ENCODE results near the gene SYTL4. TPM values are rescaled to one million over a fixed set of nuclear protein-coding genes. Genes with fewer than 3 reads are reported as not detected.

SYTL4 gene
- total RNA-seq, 2 experiments from 2014 or later = not detected

- ChIA-PET POLR2A (no interaction called here), CTCF (interaction anchor here (0.7 kb wide), 1 partner anchor 120 kb away, joined by 3 read pairs; no protein-coding TSS in a partner anchor)
- no peak for DNase-seq
- Mint-ChIP-seq H3K9me3 (no peaks in the 10 kb centered on the region), H3K27ac (no peak overlapping the region), H3K27me3 (peaks cover 10% of the 10 kb centered on the region), H3K36me3 (ENCODE audit: low read depth) (no peaks in the 10 kb centered on the region), H3K4me3 (no peak overlapping the region), H3K4me1 (no peaks in the 10 kb centered on the region)
These were observed 49.0 kb downstream of the SYTL4 start for GRCh38 chrX:100682939-100683338.

GRCh38 chrX:100681599-100681998 is 50.3 kb downstream of the SYTL4 start:
- Mint-ChIP-seq H3K27me3 (peaks cover 3% of the 10 kb centered on the region), H3K4me1 (no peaks in the 10 kb centered on the region), H3K36me3 (ENCODE audit: low read depth) (no peaks in the 10 kb centered on the region), H3K4me3 (no peak overlapping the region), H3K27ac (no peak overlapping the region), H3K9me3 (no peaks in the 10 kb centered on the region)
- POLR2A ChIA-PET = no interaction called here
- no peak for DNase-seq
- CTCF ChIA-PET = interaction anchor here (0.8 to 1.3 kb wide), 3 partner anchors 9 to 87 kb away, joined by 3 to 4 read pairs (median 3); no protein-coding TSS in a partner anchor

- no peak for DNase-seq
- ChIA-PET POLR2A (no interaction called here), CTCF (interaction anchor here (0.8 to 1.3 kb wide), 3 partner anchors 8 to 88 kb away, joined by 3 to 4 read pairs (median 3); no protein-coding TSS in a partner anchor)
- Mint-ChIP-seq H3K4me3 (no peak overlapping the region), H3K27ac (no peak overlapping the region), H3K27me3 (peaks cover 3% of the 10 kb centered on the region), H3K4me1 (no peaks in the 10 kb centered on the region), H3K9me3 (no peaks in the 10 kb centered on the region), H3K36me3 (ENCODE audit: low read depth) (no peaks in the 10 kb centered on the region)
These were observed 51.2 kb downstream of the SYTL4 start for GRCh38 chrX:100680756-100681155.

GRCh38 chrX:100677611-100678181 is 54.2 kb downstream of the SYTL4 start:
- H3K27me3 Mint-ChIP-seq = peaks cover 3% of the 10 kb centered on the region
- no peak overlapping the region for H3K4me3 Mint-ChIP-seq
- H3K9me3 Mint-ChIP-seq = no peaks in the 10 kb centered on the region
- H3K27ac Mint-ChIP-seq = no peak overlapping the region
- no peaks in the 10 kb centered on the region for H3K36me3 Mint-ChIP-seq (ENCODE audit: low read depth)
- H3K4me1 Mint-ChIP-seq = peaks cover 7% of the 10 kb centered on the region
- DNase-seq = no peak
- CTCF ChIA-PET = no interaction called here
- POLR2A ChIA-PET = no interaction called here

GRCh38 chrX:100674705-100675104 is 57.2 kb downstream of the SYTL4 start:
- no peak overlapping the region for H3K4me3 Mint-ChIP-seq
- H3K36me3 Mint-ChIP-seq (ENCODE audit: low read depth) = no peaks in the 10 kb centered on the region
- H3K27me3 Mint-ChIP-seq = no peaks in the 10 kb centered on the region
- no peaks in the 10 kb centered on the region for H3K9me3 Mint-ChIP-seq
- POLR2A ChIA-PET = no interaction called here
- CTCF ChIA-PET = interaction anchor here (1.7 to 1.9 kb wide), 2 partner anchors 11 to 94 kb away, joined by 9 to 11 read pairs; no protein-coding TSS in a partner anchor
- H3K27ac Mint-ChIP-seq = no peak overlapping the region
- H3K4me1 Mint-ChIP-seq = peaks cover 7% of the 10 kb centered on the region
- no peak for DNase-seq

GRCh38 chrX:100673397-100673953 is 58.4 kb downstream of the SYTL4 start:
- ChIA-PET POLR2A (no interaction called here), CTCF (interaction anchor here (1.9 to 3.4 kb wide), 2 partner anchors 12 to 95 kb away, joined by 11 to 24 read pairs; no protein-coding TSS in a partner anchor)
- Mint-ChIP-seq H3K27me3 (no peaks in the 10 kb centered on the region), H3K36me3 (ENCODE audit: low read depth) (no peaks in the 10 kb centered on the region), H3K27ac (no peak overlapping the region), H3K9me3 (no peaks in the 10 kb centered on the region), H3K4me1 (peaks cover 7% of the 10 kb centered on the region), H3K4me3 (no peak overlapping the region)
- no peak for DNase-seq

GRCh38 chrX:100672966-100673365 is 59.0 kb downstream of the SYTL4 start:
- H3K4me3 Mint-ChIP-seq = no peak overlapping the region
- no peaks in the 10 kb centered on the region for H3K27me3 Mint-ChIP-seq
- H3K4me1 Mint-ChIP-seq = peaks cover 7% of the 10 kb centered on the region
- ChIA-PET CTCF (interaction anchor here (1.3 to 3.4 kb wide), 2 partner anchors 8 to 96 kb away, joined by 3 to 24 read pairs; no protein-coding TSS in a partner anchor), POLR2A (no interaction called here)
- DNase-seq = no peak
- no peaks in the 10 kb centered on the region for H3K9me3 Mint-ChIP-seq
- no peaks in the 10 kb centered on the region for H3K36me3 Mint-ChIP-seq (ENCODE audit: low read depth)
- no peak overlapping the region for H3K27ac Mint-ChIP-seq

GRCh38 chrX:100663642-100664041 is 68.3 kb downstream of the SYTL4 start:
- no peaks in the 10 kb centered on the region for H3K36me3 Mint-ChIP-seq (ENCODE audit: low read depth)

GRCh38 chrX:100662796-100663195 is 69.1 kb downstream of the SYTL4 start:
- no peaks in the 10 kb centered on the region for H3K27me3 Mint-ChIP-seq
- no peaks in the 10 kb centered on the region for H3K4me1 Mint-ChIP-seq
- ChIA-PET POLR2A (no interaction called here), CTCF (no interaction called here)
- H3K4me3 Mint-ChIP-seq = no peak overlapping the region
- DNase-seq = no peak
- no peaks in the 10 kb centered on the region for H3K9me3 Mint-ChIP-seq
- H3K36me3 Mint-ChIP-seq (ENCODE audit: low read depth) = no peaks in the 10 kb centered on the region
- no peak overlapping the region for H3K27ac Mint-ChIP-seq

More at GRCh38 chrX:100663642-100664041, 68.3 kb downstream of the SYTL4 start:
- no peaks in the 10 kb centered on the region for H3K4me1 Mint-ChIP-seq
- no peak overlapping the region for H3K4me3 Mint-ChIP-seq
- POLR2A ChIA-PET = no interaction called here
- H3K27ac Mint-ChIP-seq = no peak overlapping the region
- CTCF ChIA-PET = no interaction called here
- no peaks in the 10 kb centered on the region for H3K27me3 Mint-ChIP-seq
- H3K9me3 Mint-ChIP-seq = no peaks in the 10 kb centered on the region
- no peak for DNase-seq

GRCh38 chrX:100662170-100662569 is 69.8 kb downstream of the SYTL4 start:
- no peak for DNase-seq
- Mint-ChIP-seq H3K4me1 (no peaks in the 10 kb centered on the region), H3K27me3 (no peaks in the 10 kb centered on the region), H3K27ac (no peak overlapping the region), H3K9me3 (no peaks in the 10 kb centered on the region), H3K4me3 (no peak overlapping the region), H3K36me3 (ENCODE audit: low read depth) (no peaks in the 10 kb centered on the region)
- ChIA-PET CTCF (no interaction called here), POLR2A (no interaction called here)

GRCh38 chrX:100659431-100660137 is 72.3 kb downstream of the SYTL4 start:
- Mint-ChIP-seq H3K36me3 (ENCODE audit: low read depth) (no peaks in the 10 kb centered on the region), H3K27ac (no peak overlapping the region), H3K4me1 (no peaks in the 10 kb centered on the region), H3K27me3 (no peaks in the 10 kb centered on the region), H3K4me3 (no peak overlapping the region), H3K9me3 (no peaks in the 10 kb centered on the region)
- ChIA-PET CTCF (no interaction called here), POLR2A (no interaction called here)
- no peak for DNase-seq

- POLR2A ChIA-PET = no interaction called here
These were observed 73.0 kb downstream of the SYTL4 start for GRCh38 chrX:100658941-100659381.

GRCh38 chrX:100654261-100654660 is 77.7 kb downstream of the SYTL4 start:
- H3K27ac Mint-ChIP-seq = no peak overlapping the region
- ChIA-PET POLR2A (no interaction called here), CTCF (no interaction called here)
- no peaks in the 10 kb centered on the region for H3K9me3 Mint-ChIP-seq
- DNase-seq = no peak
- no peaks in the 10 kb centered on the region for H3K27me3 Mint-ChIP-seq
- H3K4me3 Mint-ChIP-seq = no peak overlapping the region
- H3K36me3 Mint-ChIP-seq (ENCODE audit: low read depth) = no peaks in the 10 kb centered on the region
- no peaks in the 10 kb centered on the region for H3K4me1 Mint-ChIP-seq

More at GRCh38 chrX:100658941-100659381, 73.0 kb downstream of the SYTL4 start:
- H3K4me3 Mint-ChIP-seq = no peak overlapping the region
- no peaks in the 10 kb centered on the region for H3K36me3 Mint-ChIP-seq (ENCODE audit: low read depth)
- DNase-seq = no peak
- CTCF ChIA-PET = no interaction called here
- no peaks in the 10 kb centered on the region for H3K4me1 Mint-ChIP-seq
- no peaks in the 10 kb centered on the region for H3K27me3 Mint-ChIP-seq
- H3K9me3 Mint-ChIP-seq = no peaks in the 10 kb centered on the region
- H3K27ac Mint-ChIP-seq = no peak overlapping the region
